Right lobe of liver (tissue), 4 donors: ENCODE measurements around the gene DCST2.

ENCODE experiments used
- CTCF ChIP-seq, 4 donors: fragments of 200-600 bp in 3 of 4; fragments of 450-650 bp in 1 of 4; IDR thresholded peaks; one replicate each; pipeline versions ENCODE4 v1.5.1 to v1.8.0; 2016 to 2022; ENCODE audit warnings: antibody characterized with exemption in 4 of 4, mild to moderate bottlenecking in 2 of 4
- POLR2A ChIP-seq: fragments of 450-650 bp; IDR thresholded peaks from one replicate; pipeline ENCODE4 v1.6.1; 2017; ENCODE audit warnings: antibody characterized with exemption, mild to moderate bottlenecking
- donor health status: DM: no; HTN: no; CAD: no.
- donor health status: DM: no; HTN: no; CAD: no.
- donor health status: DM: no; HTN: yes; CAD: no.

GRCh38 chr1:155068599-155068998, 35.0 kb upstream of the DCST2 start:
- TF ChIP-seq CTCF (IDR thresholded peaks at IDR 0.05) (no peak), POLR2A (no peak)
